PFSK-1 (cell line): ENCODE results near the gene FER.

Source experiments
- FOXP2 ChIP-seq: optimal IDR thresholded peaks from 2 replicates; pipeline ENCODE3; 2011; ENCODE audit warnings: borderline replicate concordance, control low read depth, inconsistent platforms; ENCODE audit not compliant: insufficient read depth; ENCODE audit errors: extremely low read length, extremely low read depth
- POLR2AphosphoS5 ChIP-seq: IDR thresholded peaks from 2 replicates; pipeline ENCODE4 v1.6.1; 2012; ENCODE audit warnings: low read depth, mild to moderate bottlenecking, control low read depth, low read length, moderate library complexity
- SIN3A ChIP-seq: IDR thresholded peaks from 2 replicates; pipeline ENCODE4 v1.6.1; 2012; ENCODE audit warnings: mild to moderate bottlenecking, low read length, moderate library complexity, borderline replicate concordance; ENCODE audit not compliant: insufficient read depth
- TAF1 ChIP-seq: IDR thresholded peaks from 2 replicates; pipeline ENCODE4 v1.6.1; 2012; ENCODE audit warnings: low read length, control low read depth, borderline replicate concordance; ENCODE audit not compliant: insufficient read depth
- TF ChIP-seq, protein P1 (sequence below), 2 experiments: IDR thresholded peaks; 2 replicates each; pipeline versions ENCODE4 v1.6.1 to v1.8.0; 2011 to 2012; ENCODE audit warnings: low read depth in 2 of 2, low read length in 2 of 2, control low read depth in 1 of 2, inconsistent platforms in 1 of 2, mild to moderate bottlenecking in 1 of 2, moderate library complexity in 1 of 2; ENCODE audit not compliant: insufficient read depth in 1 of 2

Gene FER

DNA sequence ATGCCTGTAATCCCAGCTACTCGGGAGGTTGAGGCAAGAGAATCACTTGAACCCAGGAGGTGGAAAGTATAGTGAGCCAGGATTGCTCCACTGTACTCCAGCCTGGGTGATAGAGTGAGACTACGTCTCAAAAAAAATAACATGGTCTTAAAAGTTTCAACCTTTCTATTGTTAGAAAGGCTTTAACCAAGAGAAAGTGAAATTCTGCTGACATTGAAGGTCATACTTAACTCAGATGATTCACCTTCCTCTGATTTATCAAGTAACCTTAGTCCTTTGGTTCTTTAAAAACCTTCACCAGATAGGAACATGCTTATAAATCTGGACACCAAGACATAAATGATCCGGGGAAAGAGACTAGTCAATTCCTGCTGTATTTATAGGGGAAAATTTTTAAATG, 73.3 kb downstream of the FER start:
- TF ChIP-seq FOXP2 (no peak), TAF1 (no peak), POLR2AphosphoS5 (no peak), SIN3A (no peak)
- TF ChIP-seq, protein P1, sequence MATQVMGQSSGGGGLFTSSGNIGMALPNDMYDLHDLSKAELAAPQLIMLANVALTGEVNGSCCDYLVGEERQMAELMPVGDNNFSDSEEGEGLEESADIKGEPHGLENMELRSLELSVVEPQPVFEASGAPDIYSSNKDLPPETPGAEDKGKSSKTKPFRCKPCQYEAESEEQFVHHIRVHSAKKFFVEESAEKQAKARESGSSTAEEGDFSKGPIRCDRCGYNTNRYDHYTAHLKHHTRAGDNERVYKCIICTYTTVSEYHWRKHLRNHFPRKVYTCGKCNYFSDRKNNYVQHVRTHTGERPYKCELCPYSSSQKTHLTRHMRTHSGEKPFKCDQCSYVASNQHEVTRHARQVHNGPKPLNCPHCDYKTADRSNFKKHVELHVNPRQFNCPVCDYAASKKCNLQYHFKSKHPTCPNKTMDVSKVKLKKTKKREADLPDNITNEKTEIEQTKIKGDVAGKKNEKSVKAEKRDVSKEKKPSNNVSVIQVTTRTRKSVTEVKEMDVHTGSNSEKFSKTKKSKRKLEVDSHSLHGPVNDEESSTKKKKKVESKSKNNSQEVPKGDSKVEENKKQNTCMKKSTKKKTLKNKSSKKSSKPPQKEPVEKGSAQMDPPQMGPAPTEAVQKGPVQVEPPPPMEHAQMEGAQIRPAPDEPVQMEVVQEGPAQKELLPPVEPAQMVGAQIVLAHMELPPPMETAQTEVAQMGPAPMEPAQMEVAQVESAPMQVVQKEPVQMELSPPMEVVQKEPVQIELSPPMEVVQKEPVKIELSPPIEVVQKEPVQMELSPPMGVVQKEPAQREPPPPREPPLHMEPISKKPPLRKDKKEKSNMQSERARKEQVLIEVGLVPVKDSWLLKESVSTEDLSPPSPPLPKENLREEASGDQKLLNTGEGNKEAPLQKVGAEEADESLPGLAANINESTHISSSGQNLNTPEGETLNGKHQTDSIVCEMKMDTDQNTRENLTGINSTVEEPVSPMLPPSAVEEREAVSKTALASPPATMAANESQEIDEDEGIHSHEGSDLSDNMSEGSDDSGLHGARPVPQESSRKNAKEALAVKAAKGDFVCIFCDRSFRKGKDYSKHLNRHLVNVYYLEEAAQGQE (IDR thresholded peaks at IDR 0.05; ENCODE audit: insufficient read depth in 1 of 2, low read depth in 2 of 2, low read length in 2 of 2) = no peak

DNA sequence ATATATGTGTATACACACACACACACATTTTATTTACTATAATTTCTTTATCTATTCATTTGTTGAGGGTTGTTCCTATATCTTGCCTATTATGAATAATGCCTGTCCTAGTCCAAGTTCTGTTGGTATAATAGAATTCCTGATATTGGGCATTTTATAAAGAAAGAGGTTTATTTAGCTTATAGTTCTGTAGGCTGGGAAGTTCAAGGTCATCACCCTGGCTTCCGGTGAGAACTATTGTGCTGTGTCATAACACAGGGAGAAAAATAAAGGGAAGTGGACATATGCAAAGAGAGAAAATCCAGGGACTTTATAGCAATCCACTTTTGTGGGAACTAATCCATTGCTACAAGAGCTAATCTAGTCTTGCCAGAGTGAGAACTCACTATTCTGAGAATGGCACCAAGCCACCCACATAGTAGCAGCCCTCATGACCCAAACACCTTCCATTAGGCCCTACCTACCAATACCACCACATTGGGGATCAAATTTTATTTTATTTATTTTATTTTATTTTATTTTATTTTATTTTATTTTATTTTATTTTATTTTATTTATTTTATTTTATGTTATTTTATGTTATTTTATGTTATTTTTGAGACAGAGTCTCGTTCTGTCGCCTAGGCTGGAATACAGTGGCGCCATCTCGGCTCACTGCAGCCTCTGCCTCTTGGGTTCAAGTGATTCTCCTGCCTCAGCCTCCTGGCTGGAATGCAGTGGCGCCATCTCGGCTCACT, 74.7 kb downstream of the FER start:
- TF ChIP-seq POLR2AphosphoS5 = no peak
- TF ChIP-seq TAF1 = no peak
- TF ChIP-seq SIN3A = no peak
- no peak for TF ChIP-seq FOXP2
- TF ChIP-seq, protein P1 (IDR thresholded peaks at IDR 0.05; ENCODE audit: insufficient read depth in 1 of 2, low read depth in 2 of 2, low read length in 2 of 2) = no peak

DNA sequence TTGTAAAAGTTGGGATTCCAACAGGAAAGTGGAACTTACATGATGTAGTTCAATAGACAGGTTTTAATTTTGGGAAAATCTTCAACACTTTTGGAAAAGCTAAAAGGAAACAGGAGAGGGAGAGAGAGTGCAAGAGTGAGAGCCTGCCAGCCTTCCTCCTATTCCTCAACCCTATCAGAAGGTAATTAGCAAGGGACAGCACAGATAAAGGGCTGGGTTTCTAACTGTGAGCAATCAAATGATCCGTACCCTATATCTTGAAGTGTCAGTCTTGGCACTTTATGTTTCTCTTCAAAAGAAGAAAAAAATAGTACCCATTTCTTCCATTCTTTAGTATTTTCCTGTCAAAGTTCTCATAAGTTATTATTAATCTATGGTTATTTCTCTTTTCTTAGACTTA, 79.4 kb downstream of the FER start:
- TF ChIP-seq FOXP2 (no peak), TAF1 (no peak), POLR2AphosphoS5 (no peak), SIN3A (no peak)
- TF ChIP-seq, protein P1 (IDR thresholded peaks at IDR 0.05; ENCODE audit: insufficient read depth in 1 of 2, low read depth in 2 of 2, low read length in 2 of 2) = no peak

DNA sequence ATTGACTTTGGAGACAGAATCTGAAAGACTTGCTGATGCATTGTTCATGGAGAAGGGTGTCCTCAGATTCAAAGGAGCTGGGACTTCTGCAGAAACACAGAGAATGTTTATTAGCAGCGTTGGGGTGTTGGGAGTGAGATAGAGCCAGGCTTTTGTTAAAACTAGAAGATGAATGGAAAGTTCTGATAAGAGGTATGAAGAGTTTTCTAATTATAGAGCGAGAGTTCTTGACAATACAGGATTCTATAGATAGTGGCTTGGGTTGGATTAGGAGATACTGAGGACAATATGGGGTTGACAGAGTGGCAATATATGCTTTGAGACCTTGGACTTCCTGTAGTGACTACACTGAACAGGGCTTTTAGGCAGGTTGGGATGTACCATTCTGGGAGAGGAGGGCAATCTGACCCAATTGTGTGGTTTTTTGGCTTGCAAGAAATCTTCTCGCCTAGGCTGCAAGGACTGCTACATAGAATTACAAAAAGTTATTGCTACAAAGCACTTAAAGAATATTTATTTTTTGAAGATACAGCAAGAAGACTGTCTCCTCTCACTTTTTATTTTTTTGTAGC, 83.1 kb downstream of the FER start:
- no peak for TF ChIP-seq POLR2AphosphoS5
- TF ChIP-seq, protein P1 (IDR thresholded peaks at IDR 0.05; ENCODE audit: insufficient read depth in 1 of 2, low read depth in 2 of 2, low read length in 2 of 2) = no peak
- TF ChIP-seq SIN3A = no peak
- no peak for TF ChIP-seq FOXP2
- TF ChIP-seq TAF1 = no peak

DNA sequence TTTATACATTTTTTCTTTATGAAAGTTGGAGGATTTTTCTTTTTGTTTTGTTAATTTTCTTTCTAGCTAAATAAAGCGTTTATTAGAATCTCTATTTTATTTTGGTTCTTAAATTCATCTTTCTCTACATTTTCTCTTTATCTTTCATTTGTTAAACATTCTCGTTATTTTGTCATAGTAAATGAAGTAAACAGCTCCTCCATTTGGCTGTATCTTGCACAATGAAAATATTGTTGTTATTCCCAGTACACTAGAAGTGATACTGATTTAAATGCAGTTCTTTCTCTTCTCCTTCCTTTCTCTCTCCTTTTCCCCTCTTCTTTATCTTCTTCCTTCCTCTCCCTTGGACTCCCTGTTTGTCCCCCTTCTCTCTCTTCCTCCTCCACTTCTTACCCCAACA, 88.8 kb downstream of the FER start:
- TF ChIP-seq FOXP2 = no peak
- TF ChIP-seq, protein P1 (IDR thresholded peaks at IDR 0.05; ENCODE audit: insufficient read depth in 1 of 2, low read depth in 2 of 2, low read length in 2 of 2) = no peak
- TF ChIP-seq SIN3A = no peak
